ENCODE measurements around the gene PPP1R3F. TPM values are rescaled to one million over a fixed set of nuclear protein-coding genes. Genes with fewer than 3 reads are reported as not detected.

Gene PPP1R3F
- total RNA-seq, 1 experiment from 2014 or later = 1.6 TPM

- H3K9me2 ChIP-seq (ENCODE audit: insufficient read depth) = no peaks in the 10 kb centered on the region
- no TSS peak for BruUV-seq (replicated peaks)
- ChIA-PET RAD21 (ENCODE audit: low non-redundant PET in 1 of 2, low total read pairs in 2 of 2, uncharacterized antibody in 2 of 2, unreplicated experiment in 2 of 2) (no interaction called here), POLR2A (no interaction called here), CTCF (no interaction called here)
- ATAC-seq = no peak
- DNase-seq (ENCODE audit: low read depth, low spot score) = no peak
- no peaks in the 10 kb centered on the region for H3K79me2 ChIP-seq (ENCODE audit: insufficient read depth, low read length)
- H3K4me2 ChIP-seq (ENCODE audit: low read length) = no peak overlapping the region
- TF ChIP-seq, protein P1, sequence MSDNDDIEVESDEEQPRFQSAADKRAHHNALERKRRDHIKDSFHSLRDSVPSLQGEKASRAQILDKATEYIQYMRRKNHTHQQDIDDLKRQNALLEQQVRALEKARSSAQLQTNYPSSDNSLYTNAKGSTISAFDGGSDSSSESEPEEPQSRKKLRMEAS (IDR thresholded peaks at IDR 0.05) = no peak
- TF ChIP-seq CEBPB (IDR thresholded peaks at IDR 0.05; ENCODE audit: low read depth) (no peak), ATF3 (IDR thresholded peaks at IDR 0.05) (no peak), SP1 (IDR thresholded peaks at IDR 0.05; ENCODE audit: low read depth) (no peak), EZH2 (IDR thresholded peaks at IDR 0.05) (no peak), JUND (IDR thresholded peaks at IDR 0.05) (no peak), SIN3A (IDR thresholded peaks at IDR 0.05; ENCODE audit: low read depth) (no peak), ELF1 (IDR thresholded peaks at IDR 0.05; ENCODE audit: borderline replicate concordance, low read depth) (no peak), EZH2phosphoT487 (IDR thresholded peaks at IDR 0.05; ENCODE audit: borderline replicate concordance) (no peak), RAD21 (IDR thresholded peaks at IDR 0.05; ENCODE audit: low read depth) (no peak), ZFX (IDR thresholded peaks at IDR 0.05) (no peak), TCF7L2 (IDR thresholded peaks at IDR 0.05; ENCODE audit: borderline replicate concordance, extremely low read depth, insufficient read depth, insufficient read length) (no peak), SRF (IDR thresholded peaks at IDR 0.05; ENCODE audit: low read depth) (no peak), FOSL1 (IDR thresholded peaks at IDR 0.05; ENCODE audit: low read depth) (no peak), YY1 (IDR thresholded peaks at IDR 0.05; ENCODE audit: extremely low read depth, insufficient replicate concordance, low read depth, low read length) (no peak), CBX3 (IDR thresholded peaks at IDR 0.05; ENCODE audit: low read depth) (no peak), POLR2A (IDR thresholded peaks at IDR 0.05; ENCODE audit: borderline replicate concordance, extremely low read depth, insufficient read depth, insufficient read length) (no peak), CTCF (IDR thresholded peaks at IDR 0.05 in 2 of 3, conservative IDR thresholded peaks at IDR 0.05 in 1 of 3; ENCODE audit: borderline replicate concordance in 1 of 3, insufficient read depth in 1 of 3, low read depth in 2 of 3, low read length in 2 of 3) (no peak)
- TF ChIP-seq, protein P2, sequence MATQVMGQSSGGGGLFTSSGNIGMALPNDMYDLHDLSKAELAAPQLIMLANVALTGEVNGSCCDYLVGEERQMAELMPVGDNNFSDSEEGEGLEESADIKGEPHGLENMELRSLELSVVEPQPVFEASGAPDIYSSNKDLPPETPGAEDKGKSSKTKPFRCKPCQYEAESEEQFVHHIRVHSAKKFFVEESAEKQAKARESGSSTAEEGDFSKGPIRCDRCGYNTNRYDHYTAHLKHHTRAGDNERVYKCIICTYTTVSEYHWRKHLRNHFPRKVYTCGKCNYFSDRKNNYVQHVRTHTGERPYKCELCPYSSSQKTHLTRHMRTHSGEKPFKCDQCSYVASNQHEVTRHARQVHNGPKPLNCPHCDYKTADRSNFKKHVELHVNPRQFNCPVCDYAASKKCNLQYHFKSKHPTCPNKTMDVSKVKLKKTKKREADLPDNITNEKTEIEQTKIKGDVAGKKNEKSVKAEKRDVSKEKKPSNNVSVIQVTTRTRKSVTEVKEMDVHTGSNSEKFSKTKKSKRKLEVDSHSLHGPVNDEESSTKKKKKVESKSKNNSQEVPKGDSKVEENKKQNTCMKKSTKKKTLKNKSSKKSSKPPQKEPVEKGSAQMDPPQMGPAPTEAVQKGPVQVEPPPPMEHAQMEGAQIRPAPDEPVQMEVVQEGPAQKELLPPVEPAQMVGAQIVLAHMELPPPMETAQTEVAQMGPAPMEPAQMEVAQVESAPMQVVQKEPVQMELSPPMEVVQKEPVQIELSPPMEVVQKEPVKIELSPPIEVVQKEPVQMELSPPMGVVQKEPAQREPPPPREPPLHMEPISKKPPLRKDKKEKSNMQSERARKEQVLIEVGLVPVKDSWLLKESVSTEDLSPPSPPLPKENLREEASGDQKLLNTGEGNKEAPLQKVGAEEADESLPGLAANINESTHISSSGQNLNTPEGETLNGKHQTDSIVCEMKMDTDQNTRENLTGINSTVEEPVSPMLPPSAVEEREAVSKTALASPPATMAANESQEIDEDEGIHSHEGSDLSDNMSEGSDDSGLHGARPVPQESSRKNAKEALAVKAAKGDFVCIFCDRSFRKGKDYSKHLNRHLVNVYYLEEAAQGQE (IDR thresholded peaks at IDR 0.05; ENCODE audit: low read depth) = no peak
- H3K4me1 ChIP-seq (ENCODE audit: control insufficient read depth in 1 of 2, insufficient read depth in 2 of 2, low read length in 2 of 2) = no peaks in the 10 kb centered on the region
- no peak overlapping the region for H3K4me3 ChIP-seq (replicated peaks in 1 of 2; ENCODE audit: low read depth in 1 of 2, low read length in 2 of 2)
- no peaks in the 10 kb centered on the region for H4K20me1 ChIP-seq (ENCODE audit: insufficient read depth)
- no peak overlapping the region for H3K27ac ChIP-seq (ENCODE audit: low read depth, low read length)
- H2AFZ ChIP-seq (ENCODE audit: low read depth, low read length, poor library complexity, severe bottlenecking) = no peak overlapping the region
- no peaks in the 10 kb centered on the region for H3K9me3 ChIP-seq (ENCODE audit: control insufficient read depth in 1 of 2, insufficient read depth in 1 of 2, low read depth in 1 of 2, low read length in 2 of 2)
- no peaks in the 10 kb centered on the region for H3K36me3 ChIP-seq (ENCODE audit: control insufficient read depth in 1 of 2, insufficient read depth in 2 of 2, low read length in 2 of 2)
- no peaks in the 10 kb centered on the region for H3K27me3 ChIP-seq (ENCODE audit: insufficient read depth, low read length)
- no peak overlapping the region for H3K9ac ChIP-seq (ENCODE audit: low read length)
- intact Hi-C loops (cut with micrococcal nuclease) = no loop called here
Observed at GRCh38 chrX:49220100-49220499, 49.5 kb upstream of the PPP1R3F start.

Measured in HCT116 (cell line).